ENCODE measurements around the gene AKT2. TPM values are rescaled to one million over a fixed set of nuclear protein-coding genes. Genes with fewer than 3 reads are reported as not detected.
A peak's percentile ranks its signal among the peaks of the same experiment; 100 is the strongest.
"Not testable (repeated sequence)": the region's sequence is repeated elsewhere in the genome, so short reads cannot be mapped to it uniquely, and the experiment has no call there.

Gene AKT2
- total RNA-seq, 4 donors from 2014 or later: 88.0 to 387 (median 102) TPM

- H3K27ac ChIP-seq: no peak overlapping the region
- ATAC-seq (no peak), DNase-seq (no peak)
- in situ Hi-C loops (cut with MboI; ENCODE audit: low sequenced_read_pairs in 4 of 4): loop anchor here (5.0 to 25.0 kb wide), 3 partner anchors 81 to 236 kb away; partner anchors contain the start of gene ZNF546 (in 1 of the 4)
- H3K36me3 ChIP-seq: no peaks in the 10 kb centered on the region
- intact Hi-C loops (cut with DNase I; ENCODE audit: low total_unique reads): no loop called here
- H3K4me1 ChIP-seq: peaks cover 11 to 14% of the 10 kb centered on the region in 2 donors
- TF ChIP-seq POLR2A (IDR thresholded peaks at IDR 0.05) (no peak), CTCF (IDR thresholded peaks at IDR 0.05 in 4 of 5, conservative IDR thresholded peaks at IDR 0.05 in 1 of 5) (no peak)
- no peak overlapping the region for H3K4me3 ChIP-seq
- H3K9me3 ChIP-seq: no peaks in the 10 kb centered on the region
- H3K27me3 ChIP-seq: peaks cover 49 to 67% (median 60%) of the 10 kb centered on the region in 3 donors
These were observed 61.9 kb downstream of the AKT2 start for GRCh38 chr19:40223135-40223822.

- Histone ChIP-seq H3K36me3 (no peaks in the 10 kb centered on the region), H3K4me3 (no peak overlapping the region), H3K9me3 (no peaks in the 10 kb centered on the region), H3K27me3 (peaks cover 59 to 76% (median 70%) of the 10 kb centered on the region in 3 donors), H3K4me1 (peaks cover 11 to 14% of the 10 kb centered on the region in 2 donors), H3K27ac (no peak overlapping the region)
- intact Hi-C loops (cut with DNase I; ENCODE audit: low total_unique reads) (loop anchor here (1.0 kb wide), 1 partner anchor 83 kb away; no protein-coding TSS in a partner anchor), in situ Hi-C loops (cut with MboI; ENCODE audit: low sequenced_read_pairs in 4 of 4) (loop anchor here (5.0 to 25.0 kb wide), 3 partner anchors 80 to 235 kb away; partner anchors contain the start of gene ZNF546 (in 1 of the 4))
- peak; percentile 91 to 93 for ATAC-seq
- peak; percentile 67 to 83 for DNase-seq
- no peak for TF ChIP-seq POLR2A (IDR thresholded peaks at IDR 0.05)
- TF ChIP-seq CTCF (IDR thresholded peaks at IDR 0.05 in 4 of 5, conservative IDR thresholded peaks at IDR 0.05 in 1 of 5): peak; percentile 84 to 93 (median 90)
These were observed 63.1 kb downstream of the AKT2 start for GRCh38 chr19:40221858-40222619.

GRCh38 chr19:40220674-40221073 is 64.5 kb downstream of the AKT2 start:
- no peak for ATAC-seq
- no peak for DNase-seq
- no peaks in the 10 kb centered on the region for H3K9me3 ChIP-seq
- no peaks in the 10 kb centered on the region for H3K36me3 ChIP-seq
- TF ChIP-seq POLR2A (IDR thresholded peaks at IDR 0.05): no peak
- TF ChIP-seq CTCF (IDR thresholded peaks at IDR 0.05 in 4 of 5, conservative IDR thresholded peaks at IDR 0.05 in 1 of 5): no peak
- H3K4me3 ChIP-seq: no peak overlapping the region
- intact Hi-C loops (cut with DNase I; ENCODE audit: low total_unique reads): no loop called here
- peaks cover 2 to 3% of the 10 kb centered on the region in 2 donors for H3K4me1 ChIP-seq
- in situ Hi-C loops (cut with MboI; ENCODE audit: low sequenced_read_pairs in 4 of 4): loop anchor here (5.0 to 25.0 kb wide), 3 partner anchors 78 to 233 kb away; partner anchors contain the start of gene ZNF546 (in 1 of the 4)
- peaks cover 58 to 76% (median 70%) of the 10 kb centered on the region in 3 donors for H3K27me3 ChIP-seq
- H3K27ac ChIP-seq: no peak overlapping the region

GRCh38 chr19:40219721-40220276 is 65.3 kb downstream of the AKT2 start:
- H3K4me3 ChIP-seq: no peak overlapping the region
- TF ChIP-seq POLR2A (IDR thresholded peaks at IDR 0.05) (no peak), CTCF (IDR thresholded peaks at IDR 0.05 in 4 of 5, conservative IDR thresholded peaks at IDR 0.05 in 1 of 5) (no peak)
- no peaks in the 10 kb centered on the region for H3K36me3 ChIP-seq
- no peaks in the 10 kb centered on the region for H3K9me3 ChIP-seq
- no peak for DNase-seq
- in situ Hi-C loops (cut with MboI; ENCODE audit: low sequenced_read_pairs in 4 of 4) (loop anchor here (5.0 to 25.0 kb wide), 3 partner anchors 77 to 232 kb away; partner anchors contain the start of gene ZNF546 (in 1 of the 4)), intact Hi-C loops (cut with DNase I; ENCODE audit: low total_unique reads) (no loop called here)
- H3K4me1 ChIP-seq: peaks cover 0 to 2% of the 10 kb centered on the region in 2 donors
- H3K27me3 ChIP-seq: peaks cover 51 to 67% (median 63%) of the 10 kb centered on the region in 3 donors
- H3K27ac ChIP-seq: no peak overlapping the region
- ATAC-seq: no peak

GRCh38 chr19:40219029-40219428 is 66.1 kb downstream of the AKT2 start:
- H3K4me1 ChIP-seq; intact Hi-C loops (cut with DNase I; ENCODE audit: low total_unique reads); DNase-seq; H3K36me3 ChIP-seq; ATAC-seq; H3K27ac ChIP-seq; H3K9me3 ChIP-seq; H3K4me3 ChIP-seq: not testable (repeated sequence)
- in situ Hi-C loops (cut with MboI; ENCODE audit: low sequenced_read_pairs in 4 of 4): loop anchor here in 1 of 4 donors (25.0 kb wide), 1 partner anchor 232 kb away; the partner anchor contains the start of gene ZNF546
- H3K27me3 ChIP-seq: peaks cover 43 to 60% (median 55%) of the 10 kb centered on the region in 3 donors

Measured in gastrocnemius medialis (tissue), 4 donors.